Hepatocyte (in vitro differentiated cells): Measurements from ENCODE around the gene CFAP141.

ENCODE experiments used
- EZH2 ChIP-seq: fragments of 200-600 bp; sonication (generic); IDR thresholded peaks from 2 replicates; pipeline ENCODE4 v1.6.1; 2016; ENCODE audit warnings: antibody characterized with exemption, mild to moderate bottlenecking, borderline replicate concordance
- EZH2phosphoT487 ChIP-seq: fragments of 200-600 bp; sonication (generic); IDR thresholded peaks from one replicate; pipeline ENCODE4 v1.6.1; 2018; ENCODE audit warnings: antibody characterized with exemption, mild to moderate bottlenecking, low read depth, moderate library complexity; ENCODE audit not compliant: unreplicated experiment, severe bottlenecking
- TF ChIP-seq, protein P1 (sequence below): fragments of 200-600 bp; sonication (generic); IDR thresholded peaks from 2 replicates; pipeline ENCODE4 v1.5.1; 2016; ENCODE audit warnings: antibody characterized with exemption, mild to moderate bottlenecking; ENCODE audit not compliant: poor library complexity

DNA sequence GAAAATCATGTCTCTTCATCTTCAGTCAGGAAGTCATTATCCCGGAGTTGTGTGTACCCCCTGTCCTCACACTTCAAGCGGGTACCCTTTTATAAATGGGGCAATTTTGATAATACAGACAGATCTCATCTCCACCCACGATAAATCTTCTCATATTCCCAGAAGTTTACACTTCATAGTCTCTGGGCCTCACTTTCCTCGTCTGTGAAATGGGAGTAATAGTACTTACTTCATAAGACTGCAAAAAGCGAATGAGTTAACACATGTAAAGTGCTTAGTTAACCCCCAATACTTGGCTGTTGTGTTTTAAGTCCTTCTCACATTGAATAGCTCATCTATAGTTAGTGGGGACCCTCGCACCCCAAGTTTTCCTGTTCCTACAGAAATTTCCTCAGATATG, 52.1 kb downstream of the CFAP141 start:
- no peak for TF ChIP-seq EZH2phosphoT487
- TF ChIP-seq, protein P1, sequence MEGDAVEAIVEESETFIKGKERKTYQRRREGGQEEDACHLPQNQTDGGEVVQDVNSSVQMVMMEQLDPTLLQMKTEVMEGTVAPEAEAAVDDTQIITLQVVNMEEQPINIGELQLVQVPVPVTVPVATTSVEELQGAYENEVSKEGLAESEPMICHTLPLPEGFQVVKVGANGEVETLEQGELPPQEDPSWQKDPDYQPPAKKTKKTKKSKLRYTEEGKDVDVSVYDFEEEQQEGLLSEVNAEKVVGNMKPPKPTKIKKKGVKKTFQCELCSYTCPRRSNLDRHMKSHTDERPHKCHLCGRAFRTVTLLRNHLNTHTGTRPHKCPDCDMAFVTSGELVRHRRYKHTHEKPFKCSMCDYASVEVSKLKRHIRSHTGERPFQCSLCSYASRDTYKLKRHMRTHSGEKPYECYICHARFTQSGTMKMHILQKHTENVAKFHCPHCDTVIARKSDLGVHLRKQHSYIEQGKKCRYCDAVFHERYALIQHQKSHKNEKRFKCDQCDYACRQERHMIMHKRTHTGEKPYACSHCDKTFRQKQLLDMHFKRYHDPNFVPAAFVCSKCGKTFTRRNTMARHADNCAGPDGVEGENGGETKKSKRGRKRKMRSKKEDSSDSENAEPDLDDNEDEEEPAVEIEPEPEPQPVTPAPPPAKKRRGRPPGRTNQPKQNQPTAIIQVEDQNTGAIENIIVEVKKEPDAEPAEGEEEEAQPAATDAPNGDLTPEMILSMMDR = no peak
- no peak for TF ChIP-seq EZH2
